HG02642 (cell line): ENCODE measurements around the gene CISH.
A peak's percentile ranks its signal among the peaks of the same experiment; 100 is the strongest.

ENCODE experiments used
- ATAC-seq: cut with Tn5 transposase; IDR thresholded peaks from one replicate; pipeline ENCODE4 v1.9.1; 2021; ENCODE audit warnings: mild to moderate bottlenecking; ENCODE audit not compliant: unreplicated experiment, poor library complexity

Gene CISH

GRCh38 chr3:50639055-50639494 is 27.5 kb upstream of the CISH start:
- ATAC-seq = no peak

GRCh38 chr3:50637945-50638344 is 26.4 kb upstream of the CISH start:
- no peak for ATAC-seq

GRCh38 chr3:50637011-50637410 is 25.4 kb upstream of the CISH start:
- no peak for ATAC-seq

GRCh38 chr3:50635066-50635465 is 23.5 kb upstream of the CISH start:
- ATAC-seq = no peak

- ATAC-seq = no peak
These were observed 21.7 kb upstream of the CISH start for GRCh38 chr3:50633230-50633790.

- ATAC-seq = no peak
These were observed 20.9 kb upstream of the CISH start for GRCh38 chr3:50632450-50632849.

- ATAC-seq = no peak
These were observed 19.3 kb upstream of the CISH start for GRCh38 chr3:50630877-50631276.

- no peak for ATAC-seq
These were observed 18.8 kb upstream of the CISH start for GRCh38 chr3:50630394-50630793.

- no peak for ATAC-seq
These were observed 17.0 kb upstream of the CISH start for GRCh38 chr3:50628601-50629000.

- ATAC-seq = no peak
These were observed 16.0 kb upstream of the CISH start for GRCh38 chr3:50627407-50628051.

- no peak for ATAC-seq
These were observed 14.8 kb upstream of the CISH start for GRCh38 chr3:50626401-50626800.

GRCh38 chr3:50625231-50626182 is 13.9 kb upstream of the CISH start:
- no peak for ATAC-seq

- ATAC-seq = no peak
These were observed 13.1 kb upstream of the CISH start for GRCh38 chr3:50624634-50625033.

- ATAC-seq = peak; percentile 44
These were observed 12.4 kb upstream of the CISH start for GRCh38 chr3:50623840-50624474.

- no peak for ATAC-seq
These were observed 11.3 kb upstream of the CISH start for GRCh38 chr3:50622881-50623280.

- no peak for ATAC-seq
These were observed 9.2 kb upstream of the CISH start for GRCh38 chr3:50620820-50621219.

GRCh38 chr3:50620420-50620819 is 8.8 kb upstream of the CISH start:
- no peak for ATAC-seq

- ATAC-seq = no peak
These were observed 6.4 kb upstream of the CISH start for GRCh38 chr3:50617911-50618481.

- ATAC-seq = peak; percentile 23
These were observed 5.7 kb upstream of the CISH start, which contains the start of gene MAPKAPK3 for GRCh38 chr3:50617096-50617791. TSS of gene MAPKAPK3 (plus strand) at chr3:50617151. CDS start at chr3:50617566, 415 bp downstream.

- peak; percentile 72 for ATAC-seq
These were observed 5.2 kb upstream of the CISH start for GRCh38 chr3:50616770-50617095.
